ENCODE measurements around the gene RNH1.

GRCh38 chr11:503179-503981, 3.7 kb downstream of the RNH1 start:
- TF ChIP-seq CTCF (conservative IDR thresholded peaks at IDR 0.05 in 1 of 2, IDR thresholded peaks at IDR 0.05 in 1 of 2; ENCODE audit: extremely low read depth in 1 of 2, insufficient read depth in 1 of 2, low read depth in 1 of 2, low read length in 2 of 2) (no peak), EZH2 (IDR thresholded peaks at IDR 0.05; ENCODE audit: borderline replicate concordance, low read length) (no peak)
